Stomach smooth muscle (tissue), 2 donors: Measurements from ENCODE around the gene JAG2.

Source experiments
- H3K27ac ChIP-seq: one replicate; pipeline ENCODE4 v1.7.0; 2013; ENCODE audit warnings: mild to moderate bottlenecking, low read length, inconsistent platforms
- H3K27me3 ChIP-seq, 2 donors: one replicate each; pipeline ENCODE4 v1.7.0; 2013; ENCODE audit warnings: low read length in 2 of 2; ENCODE audit not compliant: insufficient read depth in 2 of 2, control insufficient read depth in 1 of 2
- H3K36me3 ChIP-seq, 2 donors: one replicate each; pipeline ENCODE4 v1.7.0; 2013; ENCODE audit warnings: low read length in 2 of 2; ENCODE audit not compliant: control insufficient read depth in 2 of 2, insufficient read depth in 2 of 2
- H3K4me1 ChIP-seq: one replicate; pipeline ENCODE4 v1.7.0; 2013; ENCODE audit warnings: low read length; ENCODE audit not compliant: control insufficient read depth, insufficient read depth
- H3K4me3 ChIP-seq, 2 donors: one replicate each; pipeline ENCODE4 v1.7.0; 2013; ENCODE audit warnings: low read length in 2 of 2
- H3K9ac ChIP-seq, 2 donors: one replicate each; pipeline ENCODE4 v1.7.0; 2013; ENCODE audit warnings: low read length in 2 of 2, mild to moderate bottlenecking in 1 of 2
- H3K9me3 ChIP-seq, 2 donors: one replicate each; pipeline ENCODE4 v1.7.0; 2013; ENCODE audit warnings: low read length in 2 of 2; ENCODE audit not compliant: control insufficient read depth in 2 of 2
- donor health status: healthy.
- donor health status: Pancreatic carcinoma.

Gene JAG2

DNA sequence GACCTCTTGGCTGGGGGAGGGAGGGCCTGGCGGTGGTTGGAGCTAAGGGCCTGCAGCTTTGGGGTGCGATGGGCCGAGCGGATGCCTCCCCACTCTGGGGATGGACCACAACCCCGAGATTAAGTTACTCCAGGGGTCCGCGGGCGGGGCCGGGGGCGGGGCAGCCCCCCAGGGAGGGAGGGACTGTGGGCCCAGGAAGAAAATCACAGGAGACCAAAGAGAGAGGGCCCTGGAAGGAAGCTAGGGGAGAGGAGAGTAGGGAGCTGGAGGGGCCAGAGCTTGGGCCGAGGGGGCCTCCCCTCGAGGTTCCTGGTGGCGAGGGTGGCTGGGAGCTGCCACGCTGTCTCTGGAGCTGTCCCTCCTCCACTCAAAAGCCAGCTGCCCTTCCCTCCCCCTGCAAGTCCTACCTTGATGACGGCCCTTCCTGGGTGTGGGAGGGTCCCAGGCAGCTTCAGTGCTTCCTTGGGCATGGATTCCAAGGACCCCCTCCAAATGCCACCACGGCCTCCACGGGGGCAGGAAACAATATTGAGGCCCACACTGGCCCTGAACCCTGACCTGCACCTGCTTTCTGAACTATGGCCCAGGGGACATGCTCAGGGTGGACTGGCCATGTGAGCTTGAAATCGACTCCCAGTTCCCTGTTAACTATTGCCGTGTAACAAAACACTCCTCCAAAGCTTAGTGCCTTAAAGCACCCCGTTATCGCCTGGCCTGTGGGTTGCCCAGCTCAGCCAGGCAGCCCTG, 13.1 kb upstream of the JAG2 start:
- Histone ChIP-seq H3K27me3 (peaks cover 2 to 6% of the 10 kb centered on the region in 2 donors), H3K27ac (no peak overlapping the region), H3K4me1 (peaks cover 6% of the 10 kb centered on the region), H3K36me3 (no peaks in the 10 kb centered on the region), H3K4me3 (no peak overlapping the region), H3K9me3 (no peaks in the 10 kb centered on the region), H3K9ac (no peak overlapping the region)

DNA sequence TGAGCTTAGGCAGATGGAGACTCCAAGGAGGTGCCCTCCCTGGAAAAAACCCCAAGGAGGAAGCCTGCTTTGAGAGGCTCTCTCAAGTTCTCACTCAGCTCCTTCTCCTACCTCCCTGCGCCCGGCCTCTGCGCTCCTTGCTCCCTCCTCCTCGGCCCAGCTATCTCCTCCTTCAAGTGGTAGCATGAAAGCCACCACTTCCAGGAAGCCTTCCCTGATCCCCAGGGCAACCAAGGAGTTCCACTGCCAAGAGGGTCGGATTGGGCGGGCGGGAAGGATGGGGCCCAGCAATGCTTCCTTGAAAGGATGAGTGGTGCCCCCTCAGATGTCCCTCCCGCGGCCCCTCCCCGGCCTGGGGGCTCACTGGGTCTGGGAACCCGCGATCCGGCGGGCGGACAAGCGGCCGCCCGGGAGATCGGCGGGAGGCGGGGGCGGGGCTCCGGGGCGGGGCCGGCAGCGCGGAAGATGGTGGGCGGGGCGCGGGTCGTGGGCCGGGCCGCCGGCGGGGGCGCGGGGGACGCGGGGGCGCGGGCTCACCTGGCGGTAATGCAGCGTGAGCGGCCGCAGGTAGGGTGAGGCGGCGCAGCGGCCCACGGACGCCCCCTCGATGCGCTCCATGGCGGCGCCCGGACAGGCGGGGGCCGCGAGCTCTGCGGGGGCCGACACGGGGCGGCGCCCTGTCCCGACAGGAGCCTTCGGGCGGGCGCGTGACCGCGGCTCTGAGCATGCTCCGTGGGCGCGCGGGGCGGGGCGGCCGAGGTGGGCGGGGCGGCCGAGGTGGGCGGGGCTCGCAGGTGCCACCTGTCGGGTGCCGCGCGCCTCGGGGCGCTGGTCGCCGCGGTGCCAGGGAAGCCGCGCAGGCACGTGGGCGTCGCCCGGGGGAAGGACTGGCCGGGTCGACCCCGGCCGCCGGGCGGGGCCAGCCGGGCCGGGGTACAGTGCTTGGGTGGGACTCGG, 12.3 kb upstream of the JAG2 start, which contains the start of gene NUDT14:
TSS of gene NUDT14 (minus strand) at position 721 of the 957 bp plus-strand sequence. CDS start at position 618, 103 bp downstream.
- H3K27me3 ChIP-seq, result peaks cover 2 to 6% of the 10 kb centered on the region in 2 donors
- peaks cover 6% of the 10 kb centered on the region for H3K4me1 ChIP-seq
- no peak within 1 kb of the TSS for H3K27ac ChIP-seq
- H3K9me3 ChIP-seq, result no peaks in the 10 kb centered on the region
- peak within 1 kb of the TSS in 1 of 2 donors; percentile 21 for H3K9ac ChIP-seq
- peak within 1 kb of the TSS; percentile 53 to 67 for H3K4me3 ChIP-seq
- H3K36me3 ChIP-seq, result no peaks in the 10 kb centered on the region

DNA sequence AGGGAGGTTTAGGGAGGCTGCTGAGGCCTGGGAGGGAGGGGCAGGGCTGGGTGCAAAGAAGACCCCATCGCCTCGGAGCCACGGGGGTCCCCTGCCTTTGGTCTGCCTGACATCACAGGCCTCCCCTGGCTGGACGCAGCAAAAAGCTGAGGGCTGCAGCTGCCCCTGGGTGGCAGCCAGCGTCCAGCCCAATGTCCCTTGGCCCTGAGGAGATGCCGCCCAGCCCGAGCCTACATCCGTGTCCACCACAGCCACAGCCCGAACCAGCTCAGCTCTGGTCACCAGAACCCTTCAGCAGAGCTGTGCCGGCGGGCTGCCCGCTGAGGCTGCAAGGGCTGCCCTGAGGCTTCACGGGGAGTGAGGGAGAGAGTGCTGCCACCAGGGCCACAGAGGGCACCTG, 10.6 kb upstream of the JAG2 start:
- H3K9ac ChIP-seq, result no peak overlapping the region
- peaks cover 9% of the 10 kb centered on the region for H3K4me1 ChIP-seq
- H3K36me3 ChIP-seq, result no peaks in the 10 kb centered on the region
- no peaks in the 10 kb centered on the region for H3K9me3 ChIP-seq
- H3K27ac ChIP-seq, result no peak overlapping the region
- no peak overlapping the region for H3K4me3 ChIP-seq
- H3K27me3 ChIP-seq, result peaks cover 2 to 6% of the 10 kb centered on the region in 2 donors

DNA sequence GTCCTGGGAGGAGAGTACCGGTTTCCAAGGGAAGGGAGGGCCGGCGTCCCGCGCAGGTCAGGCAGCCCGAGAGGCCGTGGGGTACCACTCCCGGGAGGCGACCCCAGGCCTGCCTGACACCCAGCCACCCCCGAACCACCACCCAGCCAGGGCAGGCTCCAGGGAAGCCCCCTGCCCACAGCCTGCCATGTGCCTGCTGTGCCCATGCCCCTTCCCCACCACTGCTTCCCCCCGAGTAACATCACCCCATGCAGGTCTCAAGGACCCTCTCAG, 10.2 kb upstream of the JAG2 start:
- Histone ChIP-seq H3K9ac (no peak overlapping the region), H3K27ac (no peak overlapping the region), H3K36me3 (no peaks in the 10 kb centered on the region), H3K9me3 (no peaks in the 10 kb centered on the region), H3K27me3 (peaks cover 2 to 6% of the 10 kb centered on the region in 2 donors), H3K4me1 (peaks cover 9% of the 10 kb centered on the region), H3K4me3 (no peak overlapping the region)

DNA sequence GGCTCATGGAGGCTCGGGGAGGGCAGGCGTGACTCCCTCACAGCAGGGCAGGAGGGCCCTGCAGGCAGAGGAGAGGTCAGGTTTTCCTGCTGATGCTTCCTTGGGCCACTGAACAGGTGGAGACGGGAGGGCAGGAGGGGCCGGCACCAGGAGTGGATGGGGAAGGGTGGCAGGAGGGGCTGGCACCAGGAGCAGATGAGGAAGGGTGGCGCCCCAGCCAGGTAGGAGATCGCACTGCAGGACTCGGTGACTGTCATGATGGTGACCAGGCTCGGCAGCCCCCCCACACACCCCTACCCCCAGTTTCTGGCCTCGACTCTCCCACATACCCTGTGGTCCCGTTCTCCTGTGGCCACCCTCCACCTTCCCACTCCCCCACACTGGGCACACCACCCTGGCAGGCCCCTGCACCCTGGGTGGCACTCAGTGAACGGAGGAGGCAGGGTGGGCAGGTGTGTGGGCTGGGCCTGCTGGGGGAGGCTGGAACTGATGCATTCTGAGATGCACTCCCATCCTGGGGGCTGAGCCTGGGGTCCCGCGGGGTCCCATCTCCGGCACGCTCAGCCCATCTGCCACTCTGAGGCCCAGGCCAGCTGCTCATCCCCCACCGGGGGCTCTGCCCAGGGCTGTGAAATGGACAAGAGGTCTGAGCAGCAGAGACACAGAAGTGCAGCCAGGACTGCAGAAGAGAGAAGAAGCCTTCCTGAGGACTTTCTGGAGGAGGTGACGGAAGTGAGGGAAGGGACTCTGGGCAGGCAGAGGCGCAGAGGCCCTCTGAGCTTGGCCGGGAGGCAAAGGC, 9.7 kb upstream of the JAG2 start:
- H3K4me1 ChIP-seq, result peaks cover 9% of the 10 kb centered on the region
- H3K27me3 ChIP-seq, result peaks cover 2 to 6% of the 10 kb centered on the region in 2 donors

DNA sequence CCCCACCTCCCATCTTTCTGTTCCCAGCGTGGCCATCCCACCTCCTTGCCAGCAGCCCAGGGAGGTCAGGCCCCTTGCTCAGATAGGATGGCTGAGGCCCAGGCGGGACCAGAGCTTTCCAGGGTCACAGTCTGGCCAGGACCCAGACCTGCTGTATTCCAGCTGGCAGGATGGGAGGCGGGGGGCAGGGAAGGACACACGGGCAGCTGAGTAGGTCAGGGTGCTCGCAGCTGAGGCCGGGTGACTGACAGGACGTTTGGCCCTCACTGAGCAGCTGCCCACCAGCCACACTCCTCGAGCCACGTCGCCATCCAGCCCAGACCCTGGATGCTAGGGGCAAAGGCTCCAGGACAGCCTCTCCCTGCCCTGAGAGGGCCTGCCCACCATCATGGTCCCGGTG, 8.5 kb upstream of the JAG2 start:
- H3K9me3 ChIP-seq, result no peaks in the 10 kb centered on the region
- H3K4me1 ChIP-seq, result peaks cover 9% of the 10 kb centered on the region
- no peaks in the 10 kb centered on the region for H3K36me3 ChIP-seq
- H3K9ac ChIP-seq, result no peak overlapping the region
- H3K27ac ChIP-seq, result no peak overlapping the region
- H3K27me3 ChIP-seq, result peaks cover 2 to 6% of the 10 kb centered on the region in 2 donors
- H3K4me3 ChIP-seq, result no peak overlapping the region

More for the DNA sequence above, 9.7 kb upstream of the JAG2 start:
- Histone ChIP-seq H3K9ac (no peak overlapping the region), H3K36me3 (no peaks in the 10 kb centered on the region), H3K9me3 (no peaks in the 10 kb centered on the region), H3K4me3 (no peak overlapping the region), H3K27ac (no peak overlapping the region)

DNA sequence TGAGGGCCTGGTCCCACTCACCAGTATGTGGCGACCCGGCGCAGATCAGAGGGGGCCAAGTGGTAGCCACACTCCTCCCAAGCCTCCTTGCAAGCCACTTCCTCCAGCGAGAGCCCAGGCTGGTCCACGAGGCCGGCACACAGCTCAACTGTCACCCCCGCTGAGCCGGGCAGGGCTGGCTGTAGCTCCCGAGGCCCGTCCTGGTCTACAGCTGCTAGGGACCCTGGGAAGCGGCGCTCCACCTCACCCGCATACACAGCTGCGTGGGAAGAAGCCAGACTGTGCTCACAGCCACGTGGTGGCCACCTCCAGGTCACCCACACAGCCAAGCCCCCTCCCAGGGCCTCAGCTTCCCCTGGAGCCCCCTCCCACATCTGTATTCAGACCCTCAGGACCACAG, 7.9 kb upstream of the JAG2 start:
- Histone ChIP-seq H3K27me3 (peaks cover 2 to 6% of the 10 kb centered on the region in 2 donors), H3K9me3 (no peaks in the 10 kb centered on the region), H3K4me1 (peaks cover 9% of the 10 kb centered on the region), H3K9ac (no peak overlapping the region), H3K36me3 (no peaks in the 10 kb centered on the region), H3K4me3 (no peak overlapping the region), H3K27ac (no peak overlapping the region)

DNA sequence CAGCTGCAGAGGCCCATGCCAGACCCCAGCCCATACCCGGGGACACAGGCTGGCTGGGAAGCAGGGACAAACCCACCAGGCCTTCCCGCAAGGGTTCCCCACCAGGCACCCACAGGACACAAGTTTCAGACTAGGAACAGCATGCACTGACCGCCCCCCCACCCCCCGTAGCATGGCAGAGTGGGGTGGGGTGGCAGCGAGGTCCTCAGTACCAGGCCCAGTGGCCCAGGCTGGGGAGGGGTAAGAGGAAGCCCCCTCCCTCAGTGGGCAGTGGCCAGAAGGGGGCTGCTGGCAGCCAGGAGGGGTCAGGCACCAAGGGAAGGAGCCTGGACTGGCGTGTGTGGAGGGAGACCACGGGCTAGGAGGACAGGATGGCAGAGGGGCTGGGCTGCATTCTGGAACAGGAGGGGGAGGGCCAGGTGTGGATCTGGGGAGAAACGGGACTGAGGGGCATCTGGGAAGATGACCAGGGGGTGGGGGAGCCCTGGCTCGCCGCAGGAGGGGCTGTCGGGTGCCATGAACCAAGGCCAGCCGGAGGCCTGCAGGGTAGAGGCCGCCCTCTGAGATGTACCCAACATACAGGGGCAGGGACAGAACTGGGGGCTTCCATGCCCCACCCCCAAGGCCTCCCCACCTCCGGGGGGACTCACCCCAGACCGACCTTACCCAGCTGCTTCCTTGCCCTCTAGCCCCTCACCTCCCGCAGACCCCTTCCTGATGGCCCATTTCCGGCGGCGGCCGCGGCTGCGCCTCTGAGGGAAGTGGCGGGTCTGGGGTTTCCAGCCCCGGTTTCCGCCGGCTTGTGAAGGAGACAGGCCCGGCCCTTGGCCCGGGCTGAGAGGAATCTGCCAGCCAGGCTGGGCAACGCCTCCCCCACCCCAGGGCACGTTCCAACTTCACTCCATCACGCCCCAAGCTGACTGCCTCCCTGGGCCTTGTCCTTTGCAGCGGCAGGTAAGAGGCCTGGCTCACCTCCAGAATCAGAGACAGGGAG, 5.6 kb upstream of the JAG2 start:
- H3K27me3 ChIP-seq, result peaks cover 2 to 6% of the 10 kb centered on the region in 2 donors
- no peaks in the 10 kb centered on the region for H3K36me3 ChIP-seq
- peaks cover 12% of the 10 kb centered on the region for H3K4me1 ChIP-seq
- H3K4me3 ChIP-seq, result no peak overlapping the region
- H3K9ac ChIP-seq, result no peak overlapping the region
- H3K9me3 ChIP-seq, result no peaks in the 10 kb centered on the region
- no peak overlapping the region for H3K27ac ChIP-seq

DNA sequence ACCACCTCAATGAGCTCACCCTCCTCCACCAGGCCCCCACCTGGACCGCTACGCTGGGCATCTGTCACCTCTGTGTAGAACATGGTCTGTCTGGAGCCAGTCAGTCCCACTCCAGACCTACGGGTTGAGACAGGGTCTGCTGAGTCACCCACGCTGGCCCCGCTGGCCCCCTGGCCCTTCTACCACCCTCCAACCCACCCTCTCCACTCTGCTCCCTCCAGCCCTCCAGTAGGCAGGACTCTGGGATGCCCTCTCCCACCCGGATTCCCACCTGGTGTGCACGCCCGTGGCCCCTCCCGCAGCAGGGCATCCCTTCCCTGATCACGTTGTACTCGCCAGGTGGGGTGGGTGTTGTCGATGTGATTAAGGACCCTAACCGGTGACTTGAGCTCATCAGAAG, 4.6 kb upstream of the JAG2 start:
- Histone ChIP-seq H3K9ac (no peak overlapping the region), H3K27me3 (peaks cover 2 to 6% of the 10 kb centered on the region in 2 donors), H3K36me3 (no peaks in the 10 kb centered on the region), H3K27ac (no peak overlapping the region), H3K4me1 (peaks cover 16% of the 10 kb centered on the region), H3K9me3 (no peaks in the 10 kb centered on the region), H3K4me3 (no peak overlapping the region)
